SU-DHL-6 (cell line): ENCODE data around the gene PLEKHG2.

Experiments used
- H2AFZ ChIP-seq: fragments of 200-600 bp; sonication (generic); 2 replicates; pipeline ENCODE4 v1.6.1; 2014; ENCODE audit warnings: low read depth, mild to moderate bottlenecking, moderate library complexity, mixed read lengths, antibody characterized with exemption, low read length; ENCODE audit not compliant: severe bottlenecking
- H3F3A ChIP-seq: fragments of 200-600 bp; shearing (Covaris generic); 2 replicates; pipeline ENCODE4 v1.6.0; 2016; ENCODE audit warnings: antibody characterized with exemption, mild to moderate bottlenecking; ENCODE audit not compliant: insufficient read depth
- H3K27ac ChIP-seq: fragments of 200-600 bp; sonication (generic); 2 replicates; pipeline ENCODE4 v1.5.1; 2016; ENCODE audit warnings: low read depth, mild to moderate bottlenecking, low read length, moderate library complexity, mixed read lengths
- H3K27me3 ChIP-seq: fragments of 200-600 bp; sonication (generic), shearing (Covaris generic); 2 replicates; pipeline ENCODE4 v1.6.0; 2014; ENCODE audit warnings: mild to moderate bottlenecking, low read length
- H3K36me3 ChIP-seq: fragments of 200-600 bp; sonication (generic); 2 replicates; pipeline ENCODE4 v1.6.1; 2014; ENCODE audit warnings: mild to moderate bottlenecking, low read length, mixed read lengths
- H3K4me2 ChIP-seq: fragments of 300-600, 200-600 bp; shearing (Covaris generic), sonication (generic); 2 replicates; pipeline ENCODE4 v1.6.0; 2014; ENCODE audit warnings: low read length, low read depth, mild to moderate bottlenecking; ENCODE audit not compliant: poor library complexity, severe bottlenecking
- H3K4me3 ChIP-seq: fragments of 200-600 bp; sonication (generic); 2 replicates; pipeline ENCODE4 v1.5.1; 2014; ENCODE audit warnings: antibody characterized with exemption, low read length, mild to moderate bottlenecking, mixed read lengths; ENCODE audit not compliant: insufficient read depth, poor library complexity, severe bottlenecking
- H3K79me2 ChIP-seq: fragments of 200-600 bp; sonication (generic); 2 replicates; pipeline ENCODE4 v1.6.1; 2014; ENCODE audit warnings: mild to moderate bottlenecking, low read length, moderate library complexity; ENCODE audit not compliant: insufficient read depth
- H3K9ac ChIP-seq: fragments of 200-600 bp; sonication (generic); 2 replicates; pipeline ENCODE4 v1.7.0; 2014; ENCODE audit warnings: mild to moderate bottlenecking, low read length
- H3K9me2 ChIP-seq: fragments of 200-600 bp; sonication (generic); replicated peaks from 2 replicates; pipeline ENCODE4 v1.6.1; 2014; ENCODE audit warnings: low read length; ENCODE audit not compliant: insufficient read depth
- H3K9me3 ChIP-seq: fragments of 200-600 bp; sonication (generic); 2 replicates; pipeline ENCODE4 v1.6.1; 2014; ENCODE audit warnings: low read length, mixed read lengths; ENCODE audit not compliant: insufficient read depth
- H4K20me1 ChIP-seq: fragments of 200-600 bp; sonication (generic); 2 replicates; pipeline ENCODE4 v1.6.1; 2014; ENCODE audit warnings: low read depth, mild to moderate bottlenecking, antibody characterized with exemption, low read length, moderate library complexity, mixed read lengths
- EZH2phosphoT487 ChIP-seq: fragments of 200-600 bp; sonication (generic), shearing (Covaris generic); conservative IDR thresholded peaks from 2 replicates; pipeline ENCODE4 v1.6.1; 2018; ENCODE audit warnings: mild to moderate bottlenecking, antibody characterized with exemption, low read length, moderate library complexity, mixed read lengths
- TF ChIP-seq, protein P1 (sequence below): fragments of 200-600 bp; sonication (generic); IDR thresholded peaks from one replicate; pipeline ENCODE4 v1.5.1; 2017; ENCODE audit warnings: antibody characterized with exemption, mild to moderate bottlenecking, low read length, moderate library complexity; ENCODE audit not compliant: insufficient read depth, poor library complexity, severe bottlenecking

The PLEKHG2 gene

DNA sequence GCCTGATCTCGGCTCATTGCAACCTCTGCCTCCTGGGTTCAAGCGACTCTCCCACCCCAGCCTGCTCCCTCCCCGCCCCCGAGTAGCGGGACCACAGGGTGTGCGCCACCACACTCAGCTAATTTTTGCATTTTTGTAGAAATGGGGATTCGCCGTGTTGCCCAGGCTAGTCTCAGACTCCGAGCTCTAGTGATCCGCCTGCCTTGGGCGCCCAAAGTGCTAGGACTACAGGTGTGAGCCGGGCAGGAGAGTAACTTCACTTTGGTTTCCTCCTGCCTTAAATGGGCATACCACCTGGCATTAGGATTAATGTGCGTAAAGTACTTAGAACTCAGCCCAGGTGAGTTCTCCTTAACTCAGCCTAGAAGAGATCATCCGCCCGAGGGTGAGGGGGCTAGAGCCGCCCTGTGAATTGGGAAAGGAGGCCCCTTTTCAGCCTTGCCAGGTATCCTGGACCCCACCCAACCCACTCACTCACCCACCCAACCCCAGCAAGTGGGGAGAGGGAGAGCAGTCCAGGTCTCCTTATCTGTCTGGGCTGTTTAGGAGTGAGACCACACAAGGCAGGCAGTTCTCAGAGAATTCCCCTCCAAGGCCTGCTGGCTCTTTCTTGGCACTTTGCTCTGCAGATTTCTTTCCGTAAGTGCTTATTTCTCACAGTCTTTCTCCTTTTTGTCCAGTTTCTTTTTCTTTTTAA, 7.1 kb upstream of the PLEKHG2 start:
- H3K27ac ChIP-seq = peak overlapping the region; percentile 98
- H3K4me3 ChIP-seq = no peak overlapping the region

DNA sequence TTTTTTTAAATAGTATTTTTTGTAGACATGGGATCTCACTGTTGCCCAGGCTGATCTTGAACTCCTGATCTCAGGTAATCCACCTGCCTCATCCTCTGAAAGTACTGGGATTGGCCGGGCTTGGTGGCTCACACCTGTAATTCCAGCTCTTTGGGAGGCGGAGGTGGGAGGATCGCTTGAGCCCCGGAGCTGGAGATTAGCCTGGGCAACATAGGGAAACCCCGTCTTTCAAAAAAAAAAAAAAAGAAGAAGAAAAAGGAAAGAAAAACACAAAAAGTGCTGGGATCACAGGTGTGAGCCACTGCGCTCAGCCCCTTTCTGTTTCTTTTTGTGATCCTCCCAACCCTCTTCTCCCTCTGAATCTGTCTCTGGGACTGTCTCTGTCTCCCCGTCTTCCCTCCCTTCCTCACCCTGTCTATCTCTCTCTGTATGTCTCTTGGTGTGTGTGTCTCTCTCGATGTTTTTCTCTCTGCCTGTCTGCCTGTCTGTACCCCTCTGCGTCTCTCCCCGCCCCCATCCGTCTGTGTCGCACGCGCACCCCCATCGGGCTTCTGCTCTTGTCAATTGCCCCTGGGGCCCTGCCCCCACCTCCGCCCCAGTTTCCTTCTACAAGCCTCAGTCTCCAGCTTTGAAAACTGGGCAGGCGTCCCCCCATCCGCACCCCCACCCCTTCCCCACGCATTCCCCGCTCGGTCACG, 6.4 kb upstream of the PLEKHG2 start:
- H3K4me3 ChIP-seq = peak overlapping the region; percentile 91
- peak overlapping the region; percentile 97 for H3K4me2 ChIP-seq
- no peaks in the 10 kb centered on the region for H4K20me1 ChIP-seq
- peak overlapping the region; percentile 98 for H3K9ac ChIP-seq
- no peaks in the 10 kb centered on the region for H3K27me3 ChIP-seq
- no peaks in the 10 kb centered on the region for H3K9me2 ChIP-seq
- no peaks in the 10 kb centered on the region for H3K36me3 ChIP-seq
- H2AFZ ChIP-seq = peak overlapping the region; percentile 56
- peak overlapping the region; percentile 98 for H3K27ac ChIP-seq
- H3K79me2 ChIP-seq = peaks cover 22% of the 10 kb centered on the region
- no peak for TF ChIP-seq EZH2phosphoT487
- TF ChIP-seq, protein P1, sequence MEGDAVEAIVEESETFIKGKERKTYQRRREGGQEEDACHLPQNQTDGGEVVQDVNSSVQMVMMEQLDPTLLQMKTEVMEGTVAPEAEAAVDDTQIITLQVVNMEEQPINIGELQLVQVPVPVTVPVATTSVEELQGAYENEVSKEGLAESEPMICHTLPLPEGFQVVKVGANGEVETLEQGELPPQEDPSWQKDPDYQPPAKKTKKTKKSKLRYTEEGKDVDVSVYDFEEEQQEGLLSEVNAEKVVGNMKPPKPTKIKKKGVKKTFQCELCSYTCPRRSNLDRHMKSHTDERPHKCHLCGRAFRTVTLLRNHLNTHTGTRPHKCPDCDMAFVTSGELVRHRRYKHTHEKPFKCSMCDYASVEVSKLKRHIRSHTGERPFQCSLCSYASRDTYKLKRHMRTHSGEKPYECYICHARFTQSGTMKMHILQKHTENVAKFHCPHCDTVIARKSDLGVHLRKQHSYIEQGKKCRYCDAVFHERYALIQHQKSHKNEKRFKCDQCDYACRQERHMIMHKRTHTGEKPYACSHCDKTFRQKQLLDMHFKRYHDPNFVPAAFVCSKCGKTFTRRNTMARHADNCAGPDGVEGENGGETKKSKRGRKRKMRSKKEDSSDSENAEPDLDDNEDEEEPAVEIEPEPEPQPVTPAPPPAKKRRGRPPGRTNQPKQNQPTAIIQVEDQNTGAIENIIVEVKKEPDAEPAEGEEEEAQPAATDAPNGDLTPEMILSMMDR = no peak
- H3F3A ChIP-seq = peaks cover 53% of the 10 kb centered on the region
- no peaks in the 10 kb centered on the region for H3K9me3 ChIP-seq

More for the DNA sequence above, 7.1 kb upstream of the PLEKHG2 start:
- Histone ChIP-seq H3K9ac (peak overlapping the region; percentile 98), H3K36me3 (no peaks in the 10 kb centered on the region), H3K9me3 (no peaks in the 10 kb centered on the region), H3K4me2 (peak overlapping the region; percentile 97), H3F3A (peaks cover 47% of the 10 kb centered on the region), H3K9me2 (no peaks in the 10 kb centered on the region), H4K20me1 (no peaks in the 10 kb centered on the region), H3K79me2 (peaks cover 22% of the 10 kb centered on the region), H3K27me3 (no peaks in the 10 kb centered on the region), H2AFZ (no peak overlapping the region)
- TF ChIP-seq EZH2phosphoT487 = no peak
- TF ChIP-seq, protein P1 = no peak

DNA sequence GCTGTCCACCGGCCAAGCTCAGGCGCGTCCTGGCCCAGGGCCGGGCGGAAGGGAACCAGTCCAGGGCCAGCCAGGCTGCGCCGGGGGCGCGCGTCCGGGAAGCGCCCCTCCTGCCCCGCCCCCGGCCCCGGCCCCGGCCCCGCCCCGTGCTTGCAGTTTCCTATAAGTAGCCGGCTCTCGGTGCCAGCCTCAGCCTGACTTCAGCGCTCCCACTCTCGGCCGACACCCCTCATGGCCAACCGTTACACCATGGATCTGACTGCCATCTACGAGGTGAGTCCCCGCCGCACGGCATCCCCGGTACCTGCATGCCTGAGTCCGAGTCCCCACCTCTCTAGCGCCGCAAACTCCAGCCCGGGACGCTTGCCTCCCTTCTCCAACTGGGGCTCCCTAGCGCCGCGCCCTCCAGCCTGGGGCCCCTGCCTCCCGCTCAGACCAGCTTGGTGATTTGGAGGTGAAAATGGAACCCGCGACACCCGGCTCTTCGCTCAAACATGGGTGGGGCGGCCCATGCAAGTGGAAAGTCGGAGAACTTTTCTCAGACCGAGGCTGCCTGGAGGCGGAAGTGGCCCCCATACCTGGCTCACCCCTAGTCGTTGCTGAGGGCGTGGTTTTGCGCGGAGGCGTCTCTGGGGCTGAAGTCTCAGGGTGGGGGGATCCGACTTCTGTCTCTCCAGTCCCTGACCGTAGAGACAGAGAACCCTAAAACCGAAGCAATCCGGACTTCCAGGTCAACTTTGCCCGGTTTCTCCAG, 5.6 kb upstream of the PLEKHG2 start, which contains the start of gene ZFP36:
ZFP36 (plus strand) TSS at position 192 of the 754 bp plus-strand sequence; CDS start at position 250, 58 bp downstream.
- H3K27me3 ChIP-seq = no peaks in the 10 kb centered on the region
- peak within 1 kb of the TSS; percentile 98 for H3K9ac ChIP-seq
- H3K36me3 ChIP-seq = no peaks in the 10 kb centered on the region
- H3K9me2 ChIP-seq = no peaks in the 10 kb centered on the region
- H3K9me3 ChIP-seq = no peaks in the 10 kb centered on the region
- peaks cover 22% of the 10 kb centered on the region for H3K79me2 ChIP-seq
- peaks cover 60% of the 10 kb centered on the region for H3F3A ChIP-seq
- H3K27ac ChIP-seq = peak within 1 kb of the TSS; percentile 98
- peak within 1 kb of the TSS; percentile 91 for H3K4me3 ChIP-seq
- H3K4me2 ChIP-seq = peak within 1 kb of the TSS; percentile 97
- H4K20me1 ChIP-seq = no peaks in the 10 kb centered on the region
- H2AFZ ChIP-seq = peak within 1 kb of the TSS; percentile 56
- TF ChIP-seq, protein P1 = no peak
- no peak for TF ChIP-seq EZH2phosphoT487
